HCEC 1CT (cell line): ENCODE measurements around the gene ZNF341.

Source experiments
- DNase-seq: peaks from one replicate; pipeline ENCODE4 v3.0.0-alpha.2; 2017

ZNF341 gene

GRCh38 chr20:33828326-33828844 lies 96.6 kb downstream of the ZNF341 start:
- DNase-seq, result no peak

DNA sequence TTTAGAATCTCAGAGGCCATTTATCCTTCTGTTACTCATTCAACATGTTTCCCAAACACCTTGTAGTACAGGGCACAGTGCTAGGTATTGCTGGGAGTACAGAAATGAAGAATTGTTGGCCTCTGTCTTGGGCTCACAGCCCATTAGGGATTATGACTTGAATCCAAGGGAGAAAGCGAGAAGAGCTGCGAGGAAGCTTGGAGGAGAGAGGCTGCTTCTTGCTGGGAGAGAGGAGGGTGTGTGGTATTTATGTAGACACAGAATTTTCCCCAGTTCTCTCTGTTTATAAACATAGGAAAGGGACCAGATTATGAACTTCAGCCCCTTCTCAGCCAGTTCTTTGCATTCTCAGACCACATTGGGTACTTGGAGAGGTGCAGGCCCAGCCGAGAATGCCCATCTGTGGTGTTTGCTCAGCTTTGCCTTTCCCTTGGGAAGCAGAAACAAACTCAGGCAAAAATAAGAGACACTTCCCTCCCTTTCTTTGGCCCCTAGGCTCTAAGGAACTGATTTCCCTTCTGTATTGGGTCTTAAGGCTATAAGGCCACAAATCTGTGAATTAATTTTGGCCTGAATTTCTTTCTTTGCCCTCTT lies 97.3 kb downstream of the ZNF341 start:
- DNase-seq, result no peak

GRCh38 chr20:33829636-33830035 lies 97.8 kb downstream of the ZNF341 start:
- no peak for DNase-seq

DNA sequence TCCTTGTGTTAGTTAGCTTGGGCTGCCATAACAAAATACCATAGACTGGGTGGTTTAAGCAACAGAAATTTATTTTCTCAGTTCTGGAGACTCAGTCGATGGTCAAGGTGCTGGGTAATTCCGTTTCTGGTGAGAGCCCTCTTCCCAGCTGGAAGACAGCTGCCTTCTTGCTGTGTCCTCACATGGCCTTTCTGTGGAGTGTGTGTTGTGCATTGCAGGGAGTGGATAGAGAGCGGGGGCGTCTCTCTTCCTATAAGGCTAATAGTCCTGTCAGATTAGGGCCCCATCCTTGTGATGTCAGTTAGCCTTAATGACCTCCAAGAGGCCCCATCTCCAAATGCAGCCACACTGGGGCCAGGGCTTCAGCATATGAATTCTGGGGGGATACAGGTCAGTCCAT lies 98.6 kb downstream of the ZNF341 start:
- peak; percentile 48 for DNase-seq

- no peak for DNase-seq
These were observed 100.5 kb downstream of the ZNF341 start for GRCh38 chr20:33832103-33832804.

DNA sequence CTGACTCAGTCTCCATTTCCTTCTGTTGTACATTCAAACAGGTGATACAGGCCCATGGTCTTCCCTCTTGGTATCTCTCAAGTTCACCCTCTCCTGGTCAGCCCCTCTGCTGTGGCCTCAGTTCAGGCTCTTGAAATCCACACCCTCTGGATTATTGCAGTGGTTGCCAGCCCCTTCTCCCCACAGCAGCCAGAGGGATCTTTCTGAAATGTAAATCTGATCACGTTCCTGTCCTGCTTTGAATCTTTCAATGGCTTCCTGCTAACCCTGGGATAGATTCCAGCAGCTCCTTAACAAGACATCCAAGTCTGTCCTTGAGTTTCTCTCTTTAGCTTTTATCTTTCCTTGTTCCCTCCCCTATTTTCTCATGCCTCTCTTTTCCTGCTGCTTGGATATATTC lies 101.5 kb downstream of the ZNF341 start:
- no peak for DNase-seq

- no peak for DNase-seq
These were observed 103.9 kb downstream of the ZNF341 start for GRCh38 chr20:33835615-33836172.

- no peak for DNase-seq
These were observed 104.5 kb downstream of the ZNF341 start for GRCh38 chr20:33836277-33836676.

DNA sequence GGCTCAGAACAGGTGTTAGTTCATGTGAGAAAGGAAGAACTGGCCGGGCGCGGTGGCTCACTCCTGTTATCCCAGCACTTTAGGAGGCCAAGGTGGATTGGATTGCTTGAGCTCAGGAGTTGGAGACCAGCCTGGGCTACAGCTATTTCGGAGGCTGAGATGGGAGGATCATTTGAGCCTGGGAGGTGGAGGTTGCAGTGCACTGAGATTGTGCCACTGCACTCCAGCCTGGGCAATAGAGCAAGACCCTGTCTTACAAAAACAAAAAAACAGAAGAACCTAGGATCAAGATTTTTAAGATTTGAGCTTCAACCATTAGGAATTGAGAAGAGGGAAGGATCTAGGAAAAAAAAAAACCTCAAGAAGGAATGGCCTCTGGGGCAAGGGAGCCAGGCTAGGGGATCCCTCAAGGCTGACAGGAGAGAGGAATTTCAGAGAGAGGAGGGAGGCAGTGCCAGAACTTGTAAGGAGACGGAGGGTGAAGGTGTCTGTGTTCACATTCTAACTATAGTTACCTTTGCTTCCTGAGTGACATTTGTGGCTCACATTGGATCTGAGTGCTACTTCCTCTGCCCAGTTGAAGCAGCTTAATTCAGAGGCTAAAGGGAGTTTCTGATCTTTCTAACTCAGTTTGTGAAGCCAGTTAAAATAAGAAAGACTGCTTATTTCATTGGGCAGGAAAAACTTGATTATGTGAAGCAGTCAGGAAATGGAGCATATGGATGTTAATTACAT lies 105.5 kb downstream of the ZNF341 start:
- no peak for DNase-seq

- no peak for DNase-seq
These were observed 106.5 kb downstream of the ZNF341 start for GRCh38 chr20:33838035-33838864.

GRCh38 chr20:33839591-33839990 lies 107.8 kb downstream of the ZNF341 start:
- DNase-seq, result no peak

- DNase-seq, result no peak
These were observed 108.4 kb downstream of the ZNF341 start for GRCh38 chr20:33840160-33840559.

DNA sequence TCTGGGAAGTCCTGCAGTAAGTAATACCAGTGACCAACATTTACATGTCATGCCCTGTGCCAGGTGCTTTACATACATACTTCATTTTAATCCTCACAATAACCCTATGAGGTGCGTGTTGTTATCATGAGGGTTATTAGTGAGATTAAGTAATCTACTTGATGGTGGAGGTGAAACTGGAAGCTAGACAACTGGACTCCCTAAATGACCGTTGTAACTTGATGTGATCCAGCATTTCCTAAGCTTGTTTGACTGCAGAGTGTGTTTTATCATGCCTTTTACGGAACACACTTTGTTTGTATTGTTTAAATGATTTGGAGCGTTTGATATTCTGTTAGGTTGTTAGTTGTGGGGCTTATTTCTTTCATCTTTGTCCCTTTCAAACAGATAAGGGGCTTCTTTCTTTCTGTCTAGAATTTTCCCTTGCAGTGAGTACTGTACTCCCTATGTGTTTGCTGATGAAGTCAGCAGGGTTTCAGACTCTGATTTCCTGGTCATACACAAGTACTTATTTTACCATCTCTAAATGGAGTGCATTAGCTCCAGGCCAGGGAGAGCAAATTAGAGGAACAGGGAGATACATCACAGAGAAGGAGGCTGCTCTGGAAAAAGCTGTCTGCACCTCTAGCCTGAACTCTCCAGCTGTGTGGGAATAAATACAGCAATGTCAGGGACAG lies 109.1 kb downstream of the ZNF341 start:
- no peak for DNase-seq

DNA sequence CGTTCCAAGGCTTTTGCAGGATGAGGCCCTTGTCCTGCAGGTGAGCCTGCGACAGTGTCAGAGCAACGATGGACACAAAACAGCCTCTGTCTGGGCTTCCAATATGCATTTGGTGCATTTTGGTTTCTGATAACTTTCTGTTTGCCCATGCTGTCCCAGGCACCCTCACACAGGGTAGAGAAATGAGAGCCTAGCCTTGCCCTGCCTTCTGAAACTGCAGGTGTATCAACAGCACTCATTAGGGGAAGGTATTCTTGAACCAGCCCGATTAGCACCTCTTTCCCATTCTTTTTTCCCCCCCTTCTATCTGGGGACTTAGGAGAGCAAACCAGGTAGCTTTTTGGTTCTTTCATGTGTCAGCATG lies 109.6 kb downstream of the ZNF341 start:
- no peak for DNase-seq
